Measurements from ENCODE around the gene RAB3GAP2. TPM values are rescaled to one million over a fixed set of nuclear protein-coding genes. Genes with fewer than 3 reads are reported as not detected.

Gene RAB3GAP2
- total and polyA plus RNA-seq, 12 donors: 8.0 to 45.0 (median 30.0) TPM

- no peak overlapping the region for H3K4me3 ChIP-seq
- H3K4me1 ChIP-seq (replicated peaks in 1 of 2): peaks cover 0 to 5% of the 10 kb centered on the region in 2 donors
- peak in 3 of 7 donors; percentile 12 to 48 (median 22) for DNase-seq
- H3K9me3 ChIP-seq (replicated peaks in 1 of 3): no peaks in the 10 kb centered on the region
- H3K36me3 ChIP-seq (replicated peaks in 1 of 2): peaks cover 0 to 42% of the 10 kb centered on the region in 2 donors
- TF ChIP-seq, protein P1, sequence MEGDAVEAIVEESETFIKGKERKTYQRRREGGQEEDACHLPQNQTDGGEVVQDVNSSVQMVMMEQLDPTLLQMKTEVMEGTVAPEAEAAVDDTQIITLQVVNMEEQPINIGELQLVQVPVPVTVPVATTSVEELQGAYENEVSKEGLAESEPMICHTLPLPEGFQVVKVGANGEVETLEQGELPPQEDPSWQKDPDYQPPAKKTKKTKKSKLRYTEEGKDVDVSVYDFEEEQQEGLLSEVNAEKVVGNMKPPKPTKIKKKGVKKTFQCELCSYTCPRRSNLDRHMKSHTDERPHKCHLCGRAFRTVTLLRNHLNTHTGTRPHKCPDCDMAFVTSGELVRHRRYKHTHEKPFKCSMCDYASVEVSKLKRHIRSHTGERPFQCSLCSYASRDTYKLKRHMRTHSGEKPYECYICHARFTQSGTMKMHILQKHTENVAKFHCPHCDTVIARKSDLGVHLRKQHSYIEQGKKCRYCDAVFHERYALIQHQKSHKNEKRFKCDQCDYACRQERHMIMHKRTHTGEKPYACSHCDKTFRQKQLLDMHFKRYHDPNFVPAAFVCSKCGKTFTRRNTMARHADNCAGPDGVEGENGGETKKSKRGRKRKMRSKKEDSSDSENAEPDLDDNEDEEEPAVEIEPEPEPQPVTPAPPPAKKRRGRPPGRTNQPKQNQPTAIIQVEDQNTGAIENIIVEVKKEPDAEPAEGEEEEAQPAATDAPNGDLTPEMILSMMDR (IDR thresholded peaks at IDR 0.05): no peak
- no peak for TF ChIP-seq POLR2A (IDR thresholded peaks at IDR 0.05)
- 50 to 66% (median 59%) methylated on average over 3 of the region's 3 CpGs for WGBS, 4 donors
- intact Hi-C loops (cut with DNase I): loop anchor here in 1 of 2 donors (10.0 kb wide), 1 partner anchor 47 kb away; no protein-coding TSS in a partner anchor
- H3K27ac ChIP-seq: peak overlapping the region in 1 of 5 donors; percentile 50
- no peaks in the 10 kb centered on the region for H3K27me3 ChIP-seq
Observed at GRCh38 chr1:220151454-220151853, 120.8 kb downstream of the RAB3GAP2 start.

DNA sequence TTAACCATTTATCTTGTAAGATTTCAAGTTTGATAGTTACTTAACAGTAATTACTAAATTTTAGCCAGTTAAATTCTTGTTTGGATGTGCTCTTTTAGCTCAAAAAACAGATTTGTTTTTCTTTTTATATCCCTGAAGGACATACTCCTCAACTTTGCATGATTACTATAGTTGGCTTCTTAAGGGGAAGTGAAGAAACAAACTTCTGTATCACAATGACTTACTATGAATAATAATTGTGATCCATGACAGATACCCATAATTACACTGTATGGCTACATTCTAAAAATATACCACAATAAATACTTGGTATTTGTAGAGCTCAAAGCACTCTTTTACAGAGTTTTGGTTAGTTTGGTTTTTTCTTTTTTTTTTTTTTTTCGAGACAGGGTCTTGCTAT is 122.5 kb downstream of the RAB3GAP2 start:
- TF ChIP-seq POLR2A (IDR thresholded peaks at IDR 0.05): no peak
- TF ChIP-seq, protein P1 (IDR thresholded peaks at IDR 0.05): no peak
- no peak overlapping the region for H3K4me3 ChIP-seq
- no peak overlapping the region for H3K27ac ChIP-seq
- no peak for DNase-seq
- H3K9me3 ChIP-seq (replicated peaks in 1 of 3): no peaks in the 10 kb centered on the region
- intact Hi-C loops (cut with DNase I): loop anchor here in 1 of 2 donors (10.0 kb wide), 1 partner anchor 45 kb away; no protein-coding TSS in a partner anchor
- peaks cover 0 to 5% of the 10 kb centered on the region in 2 donors for H3K4me1 ChIP-seq (replicated peaks in 1 of 2)
- peaks cover 0 to 33% of the 10 kb centered on the region in 2 donors for H3K36me3 ChIP-seq (replicated peaks in 1 of 2)
- no peaks in the 10 kb centered on the region for H3K27me3 ChIP-seq
- 87 to 92% (median 89%) methylated on average over 1 of the region's 1 CpG for WGBS, 4 donors

- WGBS, 4 donors: 85 to 99% (median 94%) methylated on average over 5 of the region's 5 CpGs
- no peak overlapping the region for H3K4me3 ChIP-seq
- no peak overlapping the region for H3K27ac ChIP-seq
- no peaks in the 10 kb centered on the region for H3K9me3 ChIP-seq (replicated peaks in 1 of 3)
- intact Hi-C loops (cut with DNase I): no loop called here
- DNase-seq: no peak
- no peaks in the 10 kb centered on the region for H3K4me1 ChIP-seq (replicated peaks in 1 of 2)
- peaks cover 0 to 32% of the 10 kb centered on the region in 2 donors for H3K36me3 ChIP-seq (replicated peaks in 1 of 2)
- no peaks in the 10 kb centered on the region for H3K27me3 ChIP-seq
- TF ChIP-seq, protein P1 (IDR thresholded peaks at IDR 0.05): no peak
- TF ChIP-seq POLR2A (IDR thresholded peaks at IDR 0.05): no peak
Observed at GRCh38 chr1:220144051-220144450, 128.2 kb downstream of the RAB3GAP2 start.

- intact Hi-C loops (cut with DNase I): no loop called here
- H3K4me1 ChIP-seq (replicated peaks in 1 of 2): peaks cover 0 to 5% of the 10 kb centered on the region in 2 donors
Observed at GRCh38 chr1:220139966-220140365, 132.3 kb downstream of the RAB3GAP2 start.

More at GRCh38 chr1:220139966-220140365, 132.3 kb downstream of the RAB3GAP2 start:
- no peak overlapping the region for H3K27ac ChIP-seq
- H3K4me3 ChIP-seq: no peak overlapping the region
- peaks cover 0 to 51% of the 10 kb centered on the region in 2 donors for H3K36me3 ChIP-seq (replicated peaks in 1 of 2)
- no peak for DNase-seq
- H3K9me3 ChIP-seq (replicated peaks in 1 of 3): no peaks in the 10 kb centered on the region
- TF ChIP-seq, protein P1 (IDR thresholded peaks at IDR 0.05): no peak
- no peak for TF ChIP-seq POLR2A (IDR thresholded peaks at IDR 0.05)
- WGBS, 4 donors: 77 to 83% (median 80%) methylated on average over 6 of the region's 6 CpGs
- no peaks in the 10 kb centered on the region for H3K27me3 ChIP-seq
